ENCODE results near the gene RBMY1D. TPM values are rescaled to one million over a fixed set of nuclear protein-coding genes. Genes with fewer than 3 reads are reported as not detected.
"Not testable (repeated sequence)": the region's sequence is repeated elsewhere in the genome, so short reads cannot be mapped to it uniquely, and the experiment has no call there.

The RBMY1D gene
- total RNA-seq (not detected), polyA plus RNA-seq (not detected)

DNA sequence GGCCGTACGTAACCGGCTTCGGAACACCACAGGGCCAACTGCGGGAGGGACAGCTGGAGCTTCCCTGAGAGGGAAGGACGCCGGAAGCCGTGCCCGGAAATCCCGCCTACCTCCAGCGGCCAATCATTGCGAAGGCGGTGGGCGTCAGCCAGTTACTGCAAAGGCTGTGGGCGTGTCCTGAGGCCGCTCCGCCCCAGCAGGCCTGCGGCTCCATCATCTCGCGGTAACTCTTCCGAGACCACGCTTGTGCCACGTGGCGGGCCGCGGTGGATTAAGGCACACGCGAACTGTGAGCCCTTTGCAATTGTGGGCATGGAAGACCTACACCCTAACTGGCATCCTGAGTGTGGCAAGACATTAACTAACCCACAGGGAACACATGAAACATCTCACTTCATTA, at the start of gene RBMY1D:
TSS of gene RBMY1D (minus strand) at position 101 of the 400 bp plus-strand sequence. CDS start 2,013 bp downstream, outside the sequence.
- H3K36me3 ChIP-seq; H3K27me3 ChIP-seq; H3K9me3 ChIP-seq; DNase-seq; intact Hi-C loops (cut with DNase I); H3K4me1 ChIP-seq; H3K27ac ChIP-seq; H3K4me3 ChIP-seq: not testable (repeated sequence)
- WGBS, 2 donors: no CpG with 5 or more reads among the region's 28 CpGs

GRCh38 chrY:21917932-21918331, 23.6 kb upstream of the RBMY1D start, which contains the start of gene RBMY1E:
Gene RBMY1E (minus strand): TSS chrY:21918032. CDS start chrY:21916054, 1,978 bp downstream.
- no CpG with 5 or more reads among the region's 29 CpGs for WGBS, 2 donors
- not testable (repeated sequence) for H3K4me1 ChIP-seq

DNA sequence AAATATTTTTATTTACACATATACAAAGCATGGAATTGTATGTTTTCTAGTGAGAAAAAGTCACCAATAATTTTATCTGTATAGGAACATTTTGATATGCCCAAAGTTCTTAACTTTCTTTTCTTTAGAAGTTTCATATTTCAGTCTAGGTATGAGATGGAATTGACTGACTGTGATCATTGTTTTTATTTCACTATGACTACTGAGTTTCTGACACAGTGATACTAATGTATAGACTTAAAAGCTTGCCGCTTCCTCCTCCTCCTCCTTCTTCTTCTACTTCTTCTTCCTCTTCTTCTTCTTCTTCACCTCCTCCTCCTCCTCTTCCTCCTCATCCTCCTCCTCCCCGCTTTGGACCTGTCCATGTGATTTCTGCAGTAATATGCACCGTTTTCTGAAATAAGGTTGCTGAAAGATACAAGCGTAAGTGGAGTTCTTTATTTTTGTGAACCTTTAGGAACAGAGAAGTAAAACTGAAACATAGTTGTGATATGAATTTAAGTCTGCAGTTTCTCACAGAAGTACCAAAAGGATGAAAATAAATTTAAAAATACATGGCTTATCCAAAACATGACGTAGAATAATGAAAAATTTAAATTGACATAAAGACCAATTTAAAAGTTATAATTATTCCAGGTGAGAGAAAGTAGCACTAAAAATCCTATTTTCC, 24.8 kb downstream of the RBMY1D start:
- H3K27ac ChIP-seq; DNase-seq; H3K36me3 ChIP-seq; H3K27me3 ChIP-seq; H3K9me3 ChIP-seq; H3K4me3 ChIP-seq; intact Hi-C loops (cut with DNase I); H3K4me1 ChIP-seq: not testable (repeated sequence)
- no CpG with 5 or more reads among the region's 5 CpGs for WGBS, 2 donors

More at GRCh38 chrY:21917932-21918331, 23.6 kb upstream of the RBMY1D start, which contains the start of gene RBMY1E:
- H3K27me3 ChIP-seq; DNase-seq; H3K27ac ChIP-seq; H3K36me3 ChIP-seq; H3K4me3 ChIP-seq; H3K9me3 ChIP-seq; intact Hi-C loops (cut with DNase I): not testable (repeated sequence)

DNA sequence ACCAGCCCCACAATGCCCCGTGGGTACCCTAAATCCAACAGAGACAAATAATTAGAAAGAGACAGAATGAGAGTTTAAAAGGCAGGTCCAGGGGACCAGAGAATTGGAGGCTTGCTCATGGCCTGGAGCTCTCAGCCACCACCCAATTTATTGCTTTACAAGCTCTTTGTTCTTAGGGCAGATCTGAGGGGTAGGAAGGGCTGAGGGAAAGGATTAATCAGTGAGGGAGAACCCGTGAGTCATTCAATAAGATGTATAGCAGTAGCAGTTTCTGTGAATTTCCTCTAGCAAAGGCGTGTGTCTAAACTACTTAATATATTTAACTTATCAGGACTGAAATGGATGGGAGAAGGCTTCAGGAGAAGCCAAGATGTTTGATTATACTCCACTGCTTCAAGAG, 48.8 kb downstream of the RBMY1D start:
- 9 to 36% methylated on average over 3 of the region's 3 CpGs for WGBS, 2 donors
- Histone ChIP-seq H3K27ac (no peak overlapping the region), H3K36me3 (no peaks in the 10 kb centered on the region), H3K4me3 (no peak overlapping the region), H3K9me3 (no peaks in the 10 kb centered on the region), H3K4me1 (peaks cover 0 to 4% (median 0%) of the 10 kb centered on the region in 4 donors), H3K27me3 (no peaks in the 10 kb centered on the region)
- no peak for DNase-seq
- intact Hi-C loops (cut with DNase I): no loop called here
- no peak for TF ChIP-seq POLR2AphosphoS5 (IDR thresholded peaks at IDR 0.05)
- TF ChIP-seq, protein P1, sequence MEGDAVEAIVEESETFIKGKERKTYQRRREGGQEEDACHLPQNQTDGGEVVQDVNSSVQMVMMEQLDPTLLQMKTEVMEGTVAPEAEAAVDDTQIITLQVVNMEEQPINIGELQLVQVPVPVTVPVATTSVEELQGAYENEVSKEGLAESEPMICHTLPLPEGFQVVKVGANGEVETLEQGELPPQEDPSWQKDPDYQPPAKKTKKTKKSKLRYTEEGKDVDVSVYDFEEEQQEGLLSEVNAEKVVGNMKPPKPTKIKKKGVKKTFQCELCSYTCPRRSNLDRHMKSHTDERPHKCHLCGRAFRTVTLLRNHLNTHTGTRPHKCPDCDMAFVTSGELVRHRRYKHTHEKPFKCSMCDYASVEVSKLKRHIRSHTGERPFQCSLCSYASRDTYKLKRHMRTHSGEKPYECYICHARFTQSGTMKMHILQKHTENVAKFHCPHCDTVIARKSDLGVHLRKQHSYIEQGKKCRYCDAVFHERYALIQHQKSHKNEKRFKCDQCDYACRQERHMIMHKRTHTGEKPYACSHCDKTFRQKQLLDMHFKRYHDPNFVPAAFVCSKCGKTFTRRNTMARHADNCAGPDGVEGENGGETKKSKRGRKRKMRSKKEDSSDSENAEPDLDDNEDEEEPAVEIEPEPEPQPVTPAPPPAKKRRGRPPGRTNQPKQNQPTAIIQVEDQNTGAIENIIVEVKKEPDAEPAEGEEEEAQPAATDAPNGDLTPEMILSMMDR (IDR thresholded peaks at IDR 0.05): no peak
- no peak for TF ChIP-seq POLR2A (IDR thresholded peaks at IDR 0.05)

- intact Hi-C loops (cut with DNase I): no loop called here
- no peaks in the 10 kb centered on the region for H3K27me3 ChIP-seq
- no peaks in the 10 kb centered on the region for H3K36me3 ChIP-seq
- 90 to 92% methylated on average over 4 of the region's 4 CpGs for WGBS, 2 donors
- TF ChIP-seq, protein P1 (IDR thresholded peaks at IDR 0.05): no peak
- no peak for TF ChIP-seq POLR2A (IDR thresholded peaks at IDR 0.05)
- TF ChIP-seq EP300 (IDR thresholded peaks at IDR 0.05): no peak
- peak in 2 of 4 donors; percentile 82 to 87 for TF ChIP-seq POLR2AphosphoS5 (IDR thresholded peaks at IDR 0.05)
- H3K4me1 ChIP-seq: peaks cover 0 to 18% (median 0%) of the 10 kb centered on the region in 4 donors
- H3K9me3 ChIP-seq: no peaks in the 10 kb centered on the region
- H3K27ac ChIP-seq: no peak overlapping the region
- DNase-seq: no peak
- no peak overlapping the region for H3K4me3 ChIP-seq
Observed at GRCh38 chrY:21842090-21842489, 52.2 kb downstream of the RBMY1D start.

GRCh38 chrY:21839489-21839888, 54.8 kb downstream of the RBMY1D start:
- no peaks in the 10 kb centered on the region for H3K9me3 ChIP-seq
- 82 to 90% methylated on average over 5 of the region's 5 CpGs for WGBS, 2 donors
- H3K27ac ChIP-seq: no peak overlapping the region
- peaks cover 0 to 25% (median 3%) of the 10 kb centered on the region in 4 donors for H3K4me1 ChIP-seq
- DNase-seq: no peak
- no peaks in the 10 kb centered on the region for H3K27me3 ChIP-seq
- H3K4me3 ChIP-seq: no peak overlapping the region
- TF ChIP-seq, protein P1 (IDR thresholded peaks at IDR 0.05): no peak
- no peak for TF ChIP-seq POLR2A (IDR thresholded peaks at IDR 0.05)
- TF ChIP-seq EP300 (IDR thresholded peaks at IDR 0.05): no peak
- no peak for TF ChIP-seq POLR2AphosphoS5 (IDR thresholded peaks at IDR 0.05)
- H3K36me3 ChIP-seq: no peaks in the 10 kb centered on the region
- intact Hi-C loops (cut with DNase I): no loop called here
